ENCODE data around the gene ARSI.

Gene ARSI

GRCh38 chr5:150286820-150287219 lies 15.9 kb downstream of the ARSI start:
- TF ChIP-seq CTCF (IDR thresholded peaks at IDR 0.05; ENCODE audit: borderline replicate concordance, insufficient read depth, low read depth, low read length): peak; percentile 53; the same call in 1 of the 2 replicates

DNA sequence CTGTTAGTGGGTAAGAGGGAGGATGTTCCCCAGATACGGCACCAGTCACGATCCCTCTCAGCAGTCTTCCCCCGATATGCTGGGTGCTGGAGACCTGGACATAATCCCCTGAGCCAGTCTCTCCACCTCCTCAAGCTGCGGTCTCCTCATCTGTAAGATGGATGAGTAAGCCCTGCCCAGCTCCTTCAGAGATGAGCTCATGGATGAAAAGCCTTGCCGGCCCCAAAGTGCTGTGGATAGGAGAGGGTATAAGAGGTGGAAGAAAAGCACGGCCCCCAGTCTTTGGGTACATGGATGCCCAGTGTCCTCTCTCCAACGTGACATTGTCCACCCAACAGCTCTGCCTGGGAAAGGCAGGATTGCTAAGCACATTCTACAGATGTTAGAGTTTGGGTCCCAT lies 17.6 kb downstream of the ARSI start:
- H3K4me3 ChIP-seq (ENCODE audit: low read depth, low read length): no peak overlapping the region
- TF ChIP-seq CTCF (IDR thresholded peaks at IDR 0.05; ENCODE audit: borderline replicate concordance, insufficient read depth, low read depth, low read length): no peak

More at GRCh38 chr5:150286820-150287219, 15.9 kb downstream of the ARSI start:
- no peak overlapping the region for H3K4me3 ChIP-seq (ENCODE audit: low read depth, low read length)

DNA sequence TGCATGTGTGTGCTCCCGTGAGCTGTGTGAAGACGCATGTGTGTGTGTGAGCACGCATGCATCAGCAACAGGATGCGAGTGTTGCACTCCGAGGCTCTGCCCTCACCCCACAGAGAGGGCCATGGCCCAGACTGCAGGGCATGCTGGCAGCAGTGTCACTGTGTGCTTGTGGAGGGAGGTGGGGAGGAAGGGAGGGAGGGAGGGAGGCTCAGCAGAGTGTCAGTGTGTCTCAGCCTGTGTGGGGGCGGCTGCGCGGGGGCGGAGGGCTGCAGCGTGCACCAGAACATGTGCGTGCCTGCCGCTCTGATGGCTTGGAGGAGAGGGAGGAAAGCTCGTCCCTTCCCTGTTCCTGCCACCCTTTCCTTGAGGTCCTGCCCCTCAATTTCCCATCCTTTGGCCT lies 18.4 kb downstream of the ARSI start:
- no peak for TF ChIP-seq CTCF (IDR thresholded peaks at IDR 0.05; ENCODE audit: borderline replicate concordance, insufficient read depth, low read depth, low read length)
- H3K4me3 ChIP-seq (ENCODE audit: low read depth, low read length): no peak overlapping the region

DNA sequence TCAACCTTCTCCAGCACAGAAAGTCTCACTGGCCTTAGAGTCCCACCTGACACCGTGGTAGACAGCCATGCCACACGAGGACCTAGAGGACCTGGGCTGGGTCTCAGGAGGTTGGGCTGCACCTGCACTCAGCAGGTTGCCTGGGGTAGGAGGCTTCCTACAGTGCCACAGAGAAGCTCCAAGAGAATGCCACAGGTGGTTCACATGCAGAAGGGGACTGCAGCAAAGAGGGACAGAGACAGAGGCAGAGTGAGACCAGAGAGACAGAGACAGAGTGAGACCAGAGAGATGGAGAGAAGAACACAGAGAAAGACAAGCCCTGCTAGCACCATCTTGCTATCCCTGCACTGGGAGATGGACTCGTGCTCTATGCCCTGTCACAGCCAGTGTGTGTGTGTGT lies 18.8 kb downstream of the ARSI start:
- TF ChIP-seq CTCF (IDR thresholded peaks at IDR 0.05; ENCODE audit: borderline replicate concordance, insufficient read depth, low read depth, low read length): no peak
- H3K4me3 ChIP-seq (ENCODE audit: low read depth, low read length): no peak overlapping the region

DNA sequence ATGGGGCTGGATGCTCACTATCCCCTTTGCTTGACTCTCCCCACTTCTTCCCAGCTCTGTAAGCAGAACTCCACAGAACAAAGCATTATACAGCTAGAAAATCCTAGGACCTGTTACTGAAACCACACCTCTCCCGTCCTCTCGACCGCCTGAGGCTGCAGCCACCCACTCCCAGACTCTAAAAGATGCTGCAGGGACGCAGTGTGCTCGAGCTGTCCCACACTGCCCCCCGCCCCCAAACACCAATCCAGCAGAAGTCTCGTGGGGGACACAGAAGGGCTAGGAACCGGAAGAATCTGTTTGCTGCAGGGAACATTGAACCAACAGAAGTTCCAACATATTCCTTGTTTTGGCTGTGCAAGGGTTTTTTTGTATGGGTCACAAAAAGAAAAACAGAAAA lies 20.7 kb downstream of the ARSI start:
- no peak for TF ChIP-seq CTCF (IDR thresholded peaks at IDR 0.05; ENCODE audit: borderline replicate concordance, insufficient read depth, low read depth, low read length)
- no peak overlapping the region for H3K4me3 ChIP-seq (ENCODE audit: low read depth, low read length)

GRCh38 chr5:150279330-150280020 lies 23.2 kb downstream of the ARSI start:
- no peak for TF ChIP-seq CTCF (IDR thresholded peaks at IDR 0.05; ENCODE audit: borderline replicate concordance, insufficient read depth, low read depth, low read length)
- H3K4me3 ChIP-seq (ENCODE audit: low read depth, low read length): no peak overlapping the region

DNA sequence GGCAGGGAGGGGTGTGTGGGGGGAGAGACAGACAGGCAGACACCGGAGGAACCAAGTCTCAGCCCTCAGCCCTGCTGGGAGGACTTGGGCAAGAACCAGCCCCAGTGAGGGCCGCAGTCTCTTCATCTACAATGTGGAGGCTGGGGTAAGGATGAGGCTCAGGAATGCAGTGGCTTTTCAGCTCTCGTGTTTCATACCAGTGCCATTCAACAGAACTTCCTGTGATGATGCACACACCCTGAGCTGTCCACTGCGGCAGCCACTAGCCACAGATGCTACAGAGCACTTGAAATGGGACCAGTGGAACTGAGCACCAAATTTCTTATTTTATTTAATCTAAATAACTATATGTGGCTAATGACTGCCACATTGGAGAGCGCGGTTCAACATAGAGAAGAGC lies 23.8 kb downstream of the ARSI start:
- no peak for TF ChIP-seq CTCF (IDR thresholded peaks at IDR 0.05; ENCODE audit: borderline replicate concordance, insufficient read depth, low read depth, low read length)
- H3K4me3 ChIP-seq (ENCODE audit: low read depth, low read length): no peak overlapping the region
